Measurements from ENCODE around the gene TMED3.
A peak's percentile ranks its signal among the peaks of the same experiment; 100 is the strongest.
"Not testable (repeated sequence)": the region's sequence is repeated elsewhere in the genome, so short reads cannot be mapped to it uniquely, and the experiment has no call there.

TMED3 gene

DNA sequence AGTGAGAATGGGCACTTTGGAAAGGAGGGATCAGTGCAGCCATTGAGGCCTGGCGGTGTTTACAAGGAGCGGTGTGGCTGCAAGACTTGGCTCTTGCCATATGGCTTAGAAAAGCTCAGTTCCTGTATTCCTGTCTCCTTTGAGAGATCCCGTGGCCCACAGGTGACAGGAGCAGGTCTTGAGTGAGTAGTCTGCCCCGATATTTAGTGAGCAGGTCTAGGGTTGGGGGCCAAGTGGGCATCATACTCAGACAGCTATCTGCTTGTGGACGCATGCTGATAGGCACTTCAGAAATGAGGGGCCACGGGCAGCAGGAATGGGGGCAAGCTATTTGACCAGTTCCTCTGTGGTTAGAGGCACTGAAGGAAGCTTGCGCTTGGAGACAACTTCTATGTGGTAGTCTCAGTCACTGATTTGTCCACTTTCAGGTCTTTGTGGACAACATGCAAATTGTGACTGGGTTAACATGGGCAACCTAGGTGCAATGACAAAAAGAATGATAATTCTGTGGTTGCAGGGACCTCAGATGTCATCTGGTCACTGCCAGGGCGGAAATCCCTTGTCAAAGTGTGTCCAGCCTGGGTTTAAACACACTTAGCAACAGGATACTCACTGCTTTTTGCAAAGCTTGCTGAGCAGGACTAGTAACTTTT is 1.1 kb downstream of the TMED3 start:
- Histone ChIP-seq H3K36me3 (ENCODE audit: control insufficient read depth, insufficient read depth, low read length) (peaks cover 20% of the 10 kb centered on the region), H3K4me3 (replicated peaks; ENCODE audit: low read depth, low read length) (peak overlapping the region; percentile 97), H3K27me3 (replicated peaks; ENCODE audit: control insufficient read depth, insufficient read depth, low read length) (no peaks in the 10 kb centered on the region)
- TF ChIP-seq, protein P1, sequence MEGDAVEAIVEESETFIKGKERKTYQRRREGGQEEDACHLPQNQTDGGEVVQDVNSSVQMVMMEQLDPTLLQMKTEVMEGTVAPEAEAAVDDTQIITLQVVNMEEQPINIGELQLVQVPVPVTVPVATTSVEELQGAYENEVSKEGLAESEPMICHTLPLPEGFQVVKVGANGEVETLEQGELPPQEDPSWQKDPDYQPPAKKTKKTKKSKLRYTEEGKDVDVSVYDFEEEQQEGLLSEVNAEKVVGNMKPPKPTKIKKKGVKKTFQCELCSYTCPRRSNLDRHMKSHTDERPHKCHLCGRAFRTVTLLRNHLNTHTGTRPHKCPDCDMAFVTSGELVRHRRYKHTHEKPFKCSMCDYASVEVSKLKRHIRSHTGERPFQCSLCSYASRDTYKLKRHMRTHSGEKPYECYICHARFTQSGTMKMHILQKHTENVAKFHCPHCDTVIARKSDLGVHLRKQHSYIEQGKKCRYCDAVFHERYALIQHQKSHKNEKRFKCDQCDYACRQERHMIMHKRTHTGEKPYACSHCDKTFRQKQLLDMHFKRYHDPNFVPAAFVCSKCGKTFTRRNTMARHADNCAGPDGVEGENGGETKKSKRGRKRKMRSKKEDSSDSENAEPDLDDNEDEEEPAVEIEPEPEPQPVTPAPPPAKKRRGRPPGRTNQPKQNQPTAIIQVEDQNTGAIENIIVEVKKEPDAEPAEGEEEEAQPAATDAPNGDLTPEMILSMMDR (IDR thresholded peaks at IDR 0.05; ENCODE audit: insufficient read depth, low read length, poor library complexity, severe bottlenecking) = no peak
- DNase-seq (ENCODE audit: extremely low read depth, insufficient read length) = peak; percentile 25

DNA sequence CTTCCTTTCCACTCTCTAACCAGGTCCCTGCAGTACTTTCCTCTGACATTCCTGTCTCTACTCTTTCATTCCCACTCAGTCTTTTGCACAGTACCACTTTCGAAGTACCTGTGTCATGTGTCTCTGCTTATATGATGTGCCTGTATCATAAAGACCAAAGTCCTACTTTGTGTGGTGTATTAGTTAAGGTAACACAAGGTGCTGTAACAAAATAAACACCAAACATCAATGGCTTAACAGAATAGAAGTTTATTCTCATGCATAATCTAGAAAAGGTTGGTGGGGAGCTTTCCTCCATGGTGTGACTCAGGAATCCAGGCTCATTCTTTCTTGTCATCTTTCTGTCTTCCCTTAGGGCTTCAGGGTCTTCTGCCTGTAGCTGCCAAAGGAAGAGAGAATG is 3.3 kb downstream of the TMED3 start:
- H3K36me3 ChIP-seq (ENCODE audit: control insufficient read depth, insufficient read depth, low read length) = peaks cover 29% of the 10 kb centered on the region

DNA sequence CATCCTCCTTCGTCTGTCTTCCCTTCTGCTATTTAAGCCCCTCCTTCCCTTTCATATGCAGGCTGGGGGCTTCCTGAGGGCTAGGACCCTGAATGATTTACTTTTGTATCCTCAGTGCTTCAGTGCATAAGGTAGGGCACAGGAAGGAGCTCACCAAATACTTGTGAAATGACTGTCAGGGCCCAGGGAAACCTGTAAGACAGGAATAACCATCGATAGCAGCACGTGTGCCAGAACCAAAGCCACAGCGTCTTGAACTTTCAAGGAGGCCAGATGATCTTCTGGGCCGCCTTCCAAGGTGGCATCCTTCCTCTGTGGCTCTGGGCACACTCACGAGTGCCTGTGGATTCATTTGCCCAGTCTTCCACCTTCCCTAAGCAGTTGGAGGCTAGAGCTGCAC is 3.9 kb downstream of the TMED3 start:
- TF ChIP-seq, protein P1 (IDR thresholded peaks at IDR 0.05; ENCODE audit: insufficient read depth, low read length, poor library complexity, severe bottlenecking) = no peak
- no peak for DNase-seq (ENCODE audit: extremely low read depth, insufficient read length)
- no peak overlapping the region for H3K4me3 ChIP-seq (replicated peaks; ENCODE audit: low read depth, low read length)
- H3K27me3 ChIP-seq (replicated peaks; ENCODE audit: control insufficient read depth, insufficient read depth, low read length) = no peaks in the 10 kb centered on the region
- peaks cover 29% of the 10 kb centered on the region for H3K36me3 ChIP-seq (ENCODE audit: control insufficient read depth, insufficient read depth, low read length)

More for the DNA sequence above, 3.3 kb downstream of the TMED3 start:
- H3K4me3 ChIP-seq (replicated peaks; ENCODE audit: low read depth, low read length) = no peak overlapping the region
- TF ChIP-seq, protein P1 (IDR thresholded peaks at IDR 0.05; ENCODE audit: insufficient read depth, low read length, poor library complexity, severe bottlenecking) = no peak
- no peak for DNase-seq (ENCODE audit: extremely low read depth, insufficient read length)
- H3K27me3 ChIP-seq (replicated peaks; ENCODE audit: control insufficient read depth, insufficient read depth, low read length) = no peaks in the 10 kb centered on the region

DNA sequence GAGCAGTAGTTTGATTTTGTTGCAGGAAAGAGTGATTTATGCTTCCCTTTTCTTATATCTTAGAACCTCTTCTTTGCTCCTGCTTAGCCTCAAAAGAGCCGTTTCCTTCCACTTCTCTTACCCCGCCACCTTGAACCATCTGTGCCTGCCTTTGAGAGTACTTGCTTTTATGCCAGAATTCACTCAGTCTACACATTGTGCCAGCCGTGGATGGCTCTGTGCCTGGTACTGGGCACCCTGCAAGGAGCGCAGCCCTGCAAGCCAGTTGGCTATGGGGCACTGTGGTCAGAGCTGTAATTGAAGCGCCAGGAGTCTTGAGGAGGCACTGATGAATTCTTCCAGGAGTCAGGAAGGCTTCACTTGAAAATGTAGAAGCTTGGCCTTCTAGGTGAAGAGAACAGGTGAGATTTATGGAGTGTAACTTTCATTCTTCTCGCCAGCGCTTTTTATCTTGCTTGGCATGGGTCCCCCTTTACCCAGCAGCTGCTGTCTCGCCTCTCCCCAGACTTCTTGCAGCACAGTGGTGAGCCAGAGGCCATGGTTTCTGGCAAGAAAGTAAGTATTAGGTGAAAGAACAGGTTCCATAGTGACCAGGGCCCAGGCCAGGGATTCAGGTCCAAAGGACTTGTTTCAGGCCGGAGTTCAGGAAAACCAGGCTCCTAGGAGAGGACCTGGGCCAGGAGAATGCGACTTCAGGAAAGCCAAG is 4.9 kb downstream of the TMED3 start:
- H3K36me3 ChIP-seq (ENCODE audit: control insufficient read depth, insufficient read depth, low read length) = peaks cover 33% of the 10 kb centered on the region

DNA sequence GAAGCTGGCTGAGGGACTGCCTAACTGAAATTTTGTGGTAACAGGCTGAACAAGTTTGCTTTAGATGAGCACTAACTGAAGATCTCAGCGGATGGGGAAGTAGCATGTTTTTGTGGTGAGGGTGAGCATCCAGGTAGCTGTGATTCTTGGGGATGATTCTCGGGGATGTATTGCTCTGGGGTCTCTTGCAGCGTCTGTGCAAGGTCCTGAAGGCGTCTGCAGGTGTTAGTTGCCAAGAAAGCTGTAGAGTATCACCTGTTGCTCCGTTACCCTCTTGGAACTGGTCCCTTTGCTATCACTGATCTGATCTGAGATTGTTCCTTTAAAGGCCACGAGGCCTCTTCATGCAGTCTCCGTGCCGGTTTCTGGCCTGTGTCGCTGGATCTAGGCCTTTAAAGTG is 6.0 kb downstream of the TMED3 start:
- TF ChIP-seq, protein P1 (IDR thresholded peaks at IDR 0.05; ENCODE audit: insufficient read depth, low read length, poor library complexity, severe bottlenecking) = no peak
- peaks cover 35% of the 10 kb centered on the region for H3K36me3 ChIP-seq (ENCODE audit: control insufficient read depth, insufficient read depth, low read length)
- H3K27me3 ChIP-seq (replicated peaks; ENCODE audit: control insufficient read depth, insufficient read depth, low read length) = no peaks in the 10 kb centered on the region
- H3K4me3 ChIP-seq (replicated peaks; ENCODE audit: low read depth, low read length) = no peak overlapping the region
- no peak for DNase-seq (ENCODE audit: extremely low read depth, insufficient read length)

More for the DNA sequence above, 4.9 kb downstream of the TMED3 start:
- TF ChIP-seq, protein P1 (IDR thresholded peaks at IDR 0.05; ENCODE audit: insufficient read depth, low read length, poor library complexity, severe bottlenecking) = no peak
- DNase-seq (ENCODE audit: extremely low read depth, insufficient read length) = no peak
- no peaks in the 10 kb centered on the region for H3K27me3 ChIP-seq (replicated peaks; ENCODE audit: control insufficient read depth, insufficient read depth, low read length)
- no peak overlapping the region for H3K4me3 ChIP-seq (replicated peaks; ENCODE audit: low read depth, low read length)

DNA sequence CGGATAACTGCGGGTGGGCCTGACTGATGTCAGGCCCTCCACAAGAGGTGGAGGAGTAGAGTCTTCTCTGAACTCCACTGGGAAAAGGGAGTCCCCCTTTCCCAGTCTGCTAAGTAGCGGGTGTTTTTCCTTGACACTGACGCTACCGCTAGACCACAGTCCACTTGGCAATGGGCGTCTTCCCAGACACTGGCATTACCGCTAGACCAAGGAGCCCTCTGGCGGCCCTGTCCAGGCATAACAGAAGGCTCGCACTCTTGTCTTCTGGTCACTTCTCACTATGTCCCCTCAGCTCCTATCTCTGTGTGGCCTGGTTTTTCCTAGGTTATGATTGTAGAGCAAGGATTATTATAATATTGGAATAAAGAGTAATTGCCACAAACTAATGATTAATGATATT is 9.1 kb downstream of the TMED3 start:
- not testable (repeated sequence) for H3K27me3 ChIP-seq (replicated peaks; ENCODE audit: control insufficient read depth, insufficient read depth, low read length); DNase-seq (ENCODE audit: extremely low read depth, insufficient read length); H3K4me3 ChIP-seq (replicated peaks; ENCODE audit: low read depth, low read length)
- H3K36me3 ChIP-seq (ENCODE audit: control insufficient read depth, insufficient read depth, low read length) = peaks cover 38% of the 10 kb centered on the region
